IPS-20b (cell line): ENCODE results near the gene SLC43A2.

Source experiments
- H3K27ac ChIP-seq: one replicate; pipeline ENCODE4 v1.5.1; 2013; ENCODE audit warnings: low read length
- H3K27me3 ChIP-seq: 2 replicates; pipeline ENCODE4 v1.6.1; 2013; ENCODE audit warnings: mild to moderate bottlenecking, low read length, inconsistent platforms; ENCODE audit not compliant: insufficient read depth
- H3K36me3 ChIP-seq: 2 replicates; pipeline ENCODE4 v1.6.1; 2013; ENCODE audit warnings: low read depth, mild to moderate bottlenecking, inconsistent platforms, low read length, moderate library complexity; ENCODE audit not compliant: insufficient read depth
- H3K4me1 ChIP-seq: 2 replicates; pipeline ENCODE4 v1.6.1; 2013; ENCODE audit warnings: mild to moderate bottlenecking, control low read depth, inconsistent platforms, low read length, moderate library complexity; ENCODE audit not compliant: insufficient read depth
- H3K4me3 ChIP-seq: 2 replicates; pipeline ENCODE4 v1.5.1; 2013; ENCODE audit warnings: mild to moderate bottlenecking, low read length, inconsistent platforms
- H3K9ac ChIP-seq: 2 replicates; pipeline ENCODE4 v1.6.1; 2013; ENCODE audit warnings: low read depth, mild to moderate bottlenecking, inconsistent platforms, low read length, moderate library complexity
- H3K9me3 ChIP-seq: 2 replicates; pipeline ENCODE4 v1.6.1; 2013; ENCODE audit warnings: mild to moderate bottlenecking, low read depth, low read length, inconsistent platforms; ENCODE audit not compliant: insufficient read depth

SLC43A2 gene

GRCh38 chr17:1592751-1593629 is 35.6 kb downstream of the SLC43A2 start:
- no peaks in the 10 kb centered on the region for H3K9me3 ChIP-seq
- H3K4me1 ChIP-seq, result no peaks in the 10 kb centered on the region; the same call in 1 of the 2 replicates
- H3K27me3 ChIP-seq, result no peaks in the 10 kb centered on the region
- H3K36me3 ChIP-seq, result no peaks in the 10 kb centered on the region
- no peak overlapping the region for H3K27ac ChIP-seq
- H3K4me3 ChIP-seq, result no peak overlapping the region
- H3K9ac ChIP-seq, result no peak overlapping the region

- H3K36me3 ChIP-seq, result no peaks in the 10 kb centered on the region
- H3K27me3 ChIP-seq, result no peaks in the 10 kb centered on the region
- no peak overlapping the region for H3K27ac ChIP-seq
- H3K4me3 ChIP-seq, result no peak overlapping the region
- no peaks in the 10 kb centered on the region for H3K9me3 ChIP-seq
- peaks cover 6% of the 10 kb centered on the region; the same call in 1 of the 2 replicates for H3K4me1 ChIP-seq
- H3K9ac ChIP-seq, result no peak overlapping the region
These were observed 37.1 kb downstream of the SLC43A2 start for GRCh38 chr17:1591474-1592090.

- Histone ChIP-seq H3K36me3 (no peaks in the 10 kb centered on the region), H3K9me3 (no peaks in the 10 kb centered on the region), H3K4me1 (peaks cover 9% of the 10 kb centered on the region), H3K27ac (no peak overlapping the region), H3K9ac (no peak overlapping the region), H3K27me3 (no peaks in the 10 kb centered on the region), H3K4me3 (no peak overlapping the region)
These were observed 37.7 kb downstream of the SLC43A2 start for GRCh38 chr17:1590747-1591473.

- no peaks in the 10 kb centered on the region for H3K9me3 ChIP-seq
- peaks cover 13% of the 10 kb centered on the region for H3K4me1 ChIP-seq
- H3K36me3 ChIP-seq, result no peaks in the 10 kb centered on the region
- no peak overlapping the region for H3K27ac ChIP-seq
- no peaks in the 10 kb centered on the region for H3K27me3 ChIP-seq
- no peak overlapping the region for H3K4me3 ChIP-seq
- H3K9ac ChIP-seq, result no peak overlapping the region
These were observed 38.4 kb downstream of the SLC43A2 start for GRCh38 chr17:1590029-1590746.

GRCh38 chr17:1588821-1589585 is 39.6 kb downstream of the SLC43A2 start:
- Histone ChIP-seq H3K27ac (no peak overlapping the region), H3K9me3 (no peaks in the 10 kb centered on the region), H3K4me1 (peaks cover 17% of the 10 kb centered on the region), H3K27me3 (no peaks in the 10 kb centered on the region), H3K36me3 (no peaks in the 10 kb centered on the region), H3K9ac (no peak overlapping the region), H3K4me3 (no peak overlapping the region)

- H3K27me3 ChIP-seq, result no peaks in the 10 kb centered on the region
- no peaks in the 10 kb centered on the region for H3K9me3 ChIP-seq
- peaks cover 17% of the 10 kb centered on the region for H3K4me1 ChIP-seq
- no peaks in the 10 kb centered on the region for H3K36me3 ChIP-seq
- no peak overlapping the region for H3K27ac ChIP-seq
- H3K9ac ChIP-seq, result no peak overlapping the region
- no peak overlapping the region for H3K4me3 ChIP-seq
These were observed 44.5 kb downstream of the SLC43A2 start for GRCh38 chr17:1584167-1584566.

- no peaks in the 10 kb centered on the region for H3K36me3 ChIP-seq
- no peaks in the 10 kb centered on the region for H3K27me3 ChIP-seq
- no peak overlapping the region for H3K27ac ChIP-seq
- H3K4me1 ChIP-seq, result peaks cover 17% of the 10 kb centered on the region
- no peaks in the 10 kb centered on the region for H3K9me3 ChIP-seq
- H3K9ac ChIP-seq, result no peak overlapping the region
- H3K4me3 ChIP-seq, result no peak overlapping the region
These were observed 45.1 kb downstream of the SLC43A2 start for GRCh38 chr17:1583556-1583955.

- no peaks in the 10 kb centered on the region for H3K36me3 ChIP-seq
- H3K4me1 ChIP-seq, result peaks cover 17% of the 10 kb centered on the region
- H3K9ac ChIP-seq, result no peak overlapping the region
- H3K4me3 ChIP-seq, result no peak overlapping the region
- no peaks in the 10 kb centered on the region for H3K9me3 ChIP-seq
- no peaks in the 10 kb centered on the region for H3K27me3 ChIP-seq
- H3K27ac ChIP-seq, result no peak overlapping the region
These were observed 46.3 kb downstream of the SLC43A2 start for GRCh38 chr17:1582374-1582773.

- Histone ChIP-seq H3K27ac (no peak overlapping the region), H3K4me1 (peaks cover 10% of the 10 kb centered on the region), H3K36me3 (no peaks in the 10 kb centered on the region)
These were observed 47.5 kb downstream of the SLC43A2 start for GRCh38 chr17:1580979-1581676.

GRCh38 chr17:1578029-1578428 is 50.6 kb downstream of the SLC43A2 start:
- no peak overlapping the region for H3K9ac ChIP-seq
- no peaks in the 10 kb centered on the region for H3K27me3 ChIP-seq
- no peaks in the 10 kb centered on the region for H3K36me3 ChIP-seq
- H3K4me1 ChIP-seq, result peaks cover 13% of the 10 kb centered on the region; the same call in 1 of the 2 replicates
- H3K27ac ChIP-seq, result no peak overlapping the region
- H3K4me3 ChIP-seq, result no peak overlapping the region
- H3K9me3 ChIP-seq, result no peaks in the 10 kb centered on the region

More at GRCh38 chr17:1580979-1581676, 47.5 kb downstream of the SLC43A2 start:
- H3K27me3 ChIP-seq, result no peaks in the 10 kb centered on the region
- H3K9me3 ChIP-seq, result no peaks in the 10 kb centered on the region
- no peak overlapping the region for H3K9ac ChIP-seq
- H3K4me3 ChIP-seq, result no peak overlapping the region
